GM19452 (cell line): Measurements from ENCODE around the gene FBXL20.

Experiments used
- ATAC-seq: cut with Tn5 transposase; IDR thresholded peaks from one replicate; pipeline ENCODE4 v1.9.1; 2021; ENCODE audit not compliant: unreplicated experiment

FBXL20 gene

GRCh38 chr17:39229274-39229913 lies 172.0 kb downstream of the FBXL20 start:
- no peak for ATAC-seq

- ATAC-seq = no peak
Measured at GRCh38 chr17:39227364-39227919, 174.0 kb downstream of the FBXL20 start.

GRCh38 chr17:39225959-39226683 lies 175.3 kb downstream of the FBXL20 start:
- ATAC-seq = no peak

GRCh38 chr17:39225308-39225958 lies 176.0 kb downstream of the FBXL20 start, which contains the start of gene STAC2:
TSS of gene STAC2 (minus strand) at chr17:39225945. CDS start at chr17:39225502, 443 bp downstream.
- no peak for ATAC-seq

- no peak for ATAC-seq
Measured at GRCh38 chr17:39224778-39225307, 176.6 kb downstream of the FBXL20 start.

DNA sequence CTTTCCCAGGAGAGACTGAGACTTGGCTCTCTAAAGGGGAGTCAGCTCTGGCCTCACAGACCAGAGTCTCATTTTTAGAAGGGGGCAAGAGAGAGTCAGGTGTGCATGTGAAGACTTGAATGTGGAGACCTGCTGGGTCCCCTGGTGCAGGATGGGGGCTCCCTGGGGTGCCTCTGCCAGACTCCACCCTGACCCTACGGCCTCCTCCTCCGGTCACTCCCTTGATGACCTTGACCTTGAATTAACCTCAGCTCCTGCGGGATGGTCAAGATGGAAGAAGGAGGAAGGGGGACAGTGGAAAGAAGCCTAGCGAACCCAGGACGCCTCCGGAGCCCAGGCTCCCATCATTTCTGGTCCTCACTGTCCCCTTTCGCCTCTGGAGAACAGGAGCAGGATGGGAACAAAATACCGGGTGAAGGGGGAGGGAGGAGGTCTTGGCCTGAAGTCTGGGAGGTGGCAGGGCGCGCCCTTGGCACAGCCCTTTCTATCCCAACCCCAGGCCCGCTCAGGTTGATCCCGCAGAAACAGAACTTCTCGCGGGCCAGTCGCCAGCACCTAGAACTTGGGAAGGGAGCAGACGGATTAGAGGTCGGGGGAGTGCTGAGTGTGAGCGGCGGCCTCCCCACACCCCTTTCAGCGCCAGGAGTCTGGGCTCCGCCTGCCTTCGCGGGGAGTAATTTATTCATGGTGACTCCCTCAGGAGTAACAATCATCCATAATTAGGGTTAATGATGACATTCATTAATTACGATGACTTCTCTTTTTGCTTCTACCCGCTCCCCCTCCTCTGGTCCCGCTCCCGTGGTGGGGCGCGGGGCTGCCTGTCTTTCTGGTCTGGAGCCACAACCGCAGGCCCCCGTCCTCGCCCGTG lies 177.3 kb downstream of the FBXL20 start:
- ATAC-seq = no peak

DNA sequence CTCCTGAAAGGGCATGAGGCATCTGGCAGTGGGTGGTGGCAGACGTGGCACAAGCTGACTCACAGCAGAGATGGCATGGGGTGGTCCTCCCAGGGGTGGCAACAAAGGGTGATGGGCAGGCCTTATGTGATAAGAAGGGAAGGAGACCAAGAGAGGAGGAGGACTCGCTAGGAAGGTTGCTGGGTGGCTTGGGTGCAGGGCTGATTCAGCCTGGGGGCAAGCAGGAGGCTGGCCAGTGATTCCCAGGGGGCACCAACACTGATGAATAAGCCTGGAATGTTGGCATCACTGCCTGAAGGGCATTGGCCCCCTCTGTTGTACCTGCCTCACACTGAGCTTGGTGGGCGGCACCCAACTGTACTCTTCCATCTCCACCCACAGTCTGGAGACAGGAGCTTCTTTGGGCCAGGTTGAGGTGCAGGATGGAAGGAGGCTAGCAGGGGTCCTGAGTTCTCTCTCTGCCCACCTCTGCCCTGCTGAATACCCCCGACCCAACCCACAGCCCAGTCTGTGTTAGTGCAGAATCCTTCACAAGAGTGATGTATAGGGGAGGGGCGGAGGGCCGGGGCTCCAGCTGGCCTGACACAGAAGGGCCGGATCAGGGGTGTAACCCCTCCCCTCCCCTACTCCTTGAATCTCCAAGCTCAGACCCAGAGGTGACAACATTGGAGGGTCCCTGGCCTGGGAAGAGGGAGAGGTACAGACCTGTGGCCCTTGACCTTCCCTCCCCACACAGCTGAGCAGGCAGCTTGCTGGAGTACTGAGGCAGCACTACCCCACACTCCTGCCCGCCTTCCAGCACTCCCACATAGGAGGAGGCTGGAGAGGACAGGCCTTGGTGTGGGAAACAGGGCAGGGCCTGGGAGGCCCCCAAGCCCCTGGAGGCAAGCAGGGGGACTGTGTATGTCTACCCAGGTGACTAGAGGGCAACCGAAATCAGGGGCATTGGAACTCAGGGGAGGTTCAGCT lies 178.3 kb downstream of the FBXL20 start:
- ATAC-seq = no peak

DNA sequence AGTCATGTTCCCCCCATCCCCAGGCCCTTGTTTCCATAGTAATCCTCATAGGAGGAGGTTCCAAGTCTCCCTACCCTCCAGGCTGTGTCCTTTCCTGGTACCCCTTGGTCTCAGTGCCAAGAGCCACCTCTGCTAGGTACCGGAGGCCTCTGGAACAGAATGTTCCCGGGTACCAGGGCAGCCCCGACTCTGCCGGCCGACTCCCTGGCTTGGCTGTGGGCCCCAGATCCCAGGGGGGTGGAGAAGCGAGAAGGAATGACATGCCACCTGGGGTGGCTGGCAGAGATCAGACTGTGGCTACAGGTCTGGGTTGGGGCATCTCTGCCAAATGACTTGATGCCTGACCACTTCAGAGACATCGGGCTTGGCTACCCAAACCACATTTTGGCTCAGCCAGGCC lies 179.3 kb downstream of the FBXL20 start:
- no peak for ATAC-seq

DNA sequence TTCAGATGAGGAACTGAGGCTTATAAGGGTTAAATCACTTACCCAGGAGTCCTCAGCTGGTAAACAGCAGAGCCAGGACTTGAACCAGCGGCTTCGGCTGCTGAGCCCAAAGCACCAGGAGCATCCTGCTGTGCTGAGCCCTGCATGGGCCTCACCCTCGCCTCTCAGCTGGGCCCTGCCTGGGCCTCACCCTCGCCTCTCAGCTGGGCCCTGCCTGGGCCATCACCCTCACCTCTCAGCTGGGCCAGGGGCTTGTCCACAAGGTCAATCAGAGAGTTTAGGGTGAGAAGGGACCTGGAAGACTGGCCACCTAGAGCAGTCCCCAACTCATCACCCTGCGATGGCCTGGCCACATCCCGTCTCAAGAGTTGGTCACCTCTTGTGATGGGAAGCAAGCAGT lies 179.9 kb downstream of the FBXL20 start:
- no peak for ATAC-seq

- ATAC-seq = no peak
Measured at GRCh38 chr17:39219647-39220154, 181.7 kb downstream of the FBXL20 start.

DNA sequence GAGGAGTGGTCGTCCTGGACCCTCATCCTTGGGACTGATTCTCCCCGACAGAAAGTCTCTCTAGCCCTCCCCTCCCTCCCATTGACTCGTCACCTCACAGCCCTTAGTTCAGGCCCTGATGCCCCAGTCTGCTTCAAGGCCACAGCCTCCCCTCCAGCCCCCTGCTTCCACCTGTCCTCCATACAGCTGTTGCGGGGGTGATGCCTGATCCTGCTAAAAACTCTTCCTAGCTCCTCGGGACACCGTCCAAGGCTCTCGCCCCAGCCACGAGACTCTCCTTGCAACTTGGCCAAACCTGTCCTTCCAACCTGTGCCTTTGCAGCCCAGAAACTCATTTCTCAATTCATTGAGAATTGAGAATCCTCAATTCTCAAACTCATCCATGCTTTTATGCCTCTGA lies 182.5 kb downstream of the FBXL20 start:
- ATAC-seq = no peak

- no peak for ATAC-seq
Measured at GRCh38 chr17:39217734-39218369, 183.6 kb downstream of the FBXL20 start.

DNA sequence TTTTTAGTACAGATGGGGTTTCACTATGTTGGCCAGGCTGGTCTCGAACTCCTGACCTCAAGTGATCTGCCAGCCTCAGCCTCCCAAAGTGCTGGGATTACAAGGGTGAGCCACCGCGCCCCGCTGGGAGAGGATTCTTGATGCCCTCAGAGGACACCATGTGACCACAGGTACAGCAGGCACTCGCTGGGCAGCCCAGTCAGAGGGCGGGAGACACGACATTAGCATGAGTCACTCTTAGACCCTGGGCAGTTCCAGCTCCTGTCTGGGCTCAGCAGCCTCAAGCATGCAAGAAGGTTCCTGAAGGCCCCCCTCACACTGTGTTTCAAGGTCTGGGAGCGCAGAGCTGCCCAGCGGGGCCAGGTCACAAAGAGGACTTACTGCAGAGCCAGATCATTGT lies 187.6 kb downstream of the FBXL20 start:
- no peak for ATAC-seq

GRCh38 chr17:39212841-39213480 lies 188.5 kb downstream of the FBXL20 start:
- ATAC-seq = no peak

DNA sequence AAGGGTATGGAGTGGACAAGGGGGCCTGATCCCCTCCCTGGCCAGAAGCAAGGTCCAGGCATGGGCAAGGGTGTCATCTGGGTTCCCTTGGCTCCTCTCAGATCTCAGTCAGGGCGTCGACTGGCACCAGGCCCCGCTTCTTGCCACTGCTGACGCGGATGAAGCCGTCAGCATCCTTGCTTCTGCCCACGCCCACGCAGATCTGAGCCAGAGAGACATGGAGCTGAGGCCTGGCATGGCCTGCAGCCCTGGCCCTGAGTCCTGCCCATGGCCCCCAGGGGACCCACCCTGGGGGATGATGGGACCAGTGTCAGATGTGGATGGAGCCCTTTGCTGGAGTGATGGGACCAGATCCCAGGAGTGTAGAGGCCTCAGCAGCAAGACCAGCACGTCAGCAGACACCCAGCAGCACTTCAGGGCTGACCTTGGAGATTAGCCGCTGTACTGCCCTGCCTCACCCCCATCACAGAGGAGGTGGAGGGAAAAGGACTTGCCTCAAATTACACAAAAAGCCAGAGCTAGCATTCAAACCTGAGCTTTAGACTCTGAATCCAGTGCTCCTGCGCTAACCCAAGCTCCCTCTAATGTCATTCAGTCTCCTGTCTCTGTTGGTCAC lies 189.1 kb downstream of the FBXL20 start:
- no peak for ATAC-seq

DNA sequence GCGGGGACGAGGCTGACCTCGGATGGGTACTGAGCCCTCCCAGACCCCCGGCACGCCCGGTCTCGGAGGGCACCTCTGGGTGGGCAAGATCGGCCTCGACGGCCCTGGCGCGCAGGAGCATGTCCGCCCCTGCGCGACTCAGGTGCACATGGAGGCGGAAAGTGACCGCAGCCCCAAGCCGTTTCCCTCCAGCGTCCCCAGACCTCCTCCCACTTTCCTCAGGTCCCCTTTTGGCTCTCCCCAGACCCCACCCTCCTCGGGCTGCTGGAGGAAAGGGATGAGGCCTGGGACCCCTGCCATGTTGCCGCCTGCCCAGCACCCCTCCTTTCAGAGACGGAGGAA lies 191.4 kb downstream of the FBXL20 start:
- no peak for ATAC-seq

GRCh38 chr17:39209317-39210092 lies 191.9 kb downstream of the FBXL20 start:
- no peak for ATAC-seq
